Fibroblast of villous mesenchyme (primary cell): Measurements from ENCODE around the gene GLS. TPM values are rescaled to one million over a fixed set of nuclear protein-coding genes. Genes with fewer than 3 reads are reported as not detected.

Source experiments
- DNase-seq: peaks from one replicate; pipeline ENCODE4 v3.0.0-alpha.2; 2010; ENCODE audit warnings: low read depth
- H3K4me3 ChIP-seq: 2 replicates; pipeline ENCODE4 v1.5.1; 2011; ENCODE audit warnings: low read depth, mild to moderate bottlenecking, low read length
- CTCF ChIP-seq: IDR thresholded peaks from 2 replicates; pipeline ENCODE4 v1.5.1; 2012; ENCODE audit warnings: low read depth, mild to moderate bottlenecking, low read length; ENCODE audit not compliant: insufficient read depth
- total RNA-seq: library from RNA; depleted of rRNA; stranded (reverse); fragments of >200 nt; gene quantifications from 2 replicates; pipeline ENCODE4 v1.2.3, GENCODE V29; 2012

The GLS gene
- total RNA-seq, 1 donor = 519 TPM

DNA sequence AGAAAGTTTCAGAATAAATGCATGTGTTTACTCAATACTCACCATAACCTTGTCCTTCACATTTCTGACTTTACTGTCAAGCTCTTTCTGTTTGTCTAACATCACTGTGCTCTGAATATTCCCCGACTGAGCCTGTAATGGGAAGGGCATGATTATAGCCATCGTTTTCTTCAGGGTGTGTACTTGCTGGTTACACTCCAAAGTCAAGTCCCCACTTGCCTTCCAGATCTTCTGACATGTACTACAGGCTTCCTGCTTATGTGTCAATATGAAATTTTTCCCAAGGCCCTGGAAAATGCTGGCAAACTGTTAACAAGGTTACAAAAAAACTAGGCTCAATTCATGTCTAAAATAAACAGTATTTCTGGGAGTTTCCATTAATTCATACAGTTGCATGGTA lies 120.4 kb downstream of the GLS start:
- no peak overlapping the region for H3K4me3 ChIP-seq
- no peak for DNase-seq

DNA sequence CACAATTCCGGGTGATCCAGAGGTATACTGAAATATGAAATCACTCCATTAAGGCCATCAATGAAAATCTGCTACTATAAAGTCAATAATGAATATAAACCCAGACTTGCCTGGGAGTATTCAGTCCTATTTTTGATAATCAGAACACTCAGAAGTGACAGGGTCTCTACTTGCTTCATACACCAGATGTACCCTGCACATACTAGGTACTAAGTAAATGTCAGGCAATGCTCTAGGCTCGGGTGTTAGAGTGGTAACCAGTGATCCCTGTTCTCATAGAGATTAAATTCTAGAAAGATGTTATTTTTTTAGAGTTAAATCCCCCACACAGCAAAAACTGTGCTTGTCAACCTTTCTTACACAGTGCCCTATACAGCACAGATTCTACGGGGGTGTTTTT lies 121.0 kb downstream of the GLS start:
- no peak for DNase-seq
- no peak overlapping the region for H3K4me3 ChIP-seq
- no peak for TF ChIP-seq CTCF

More for the DNA sequence above, 120.4 kb downstream of the GLS start:
- TF ChIP-seq CTCF = no peak

- no peak for DNase-seq
- TF ChIP-seq CTCF = no peak
- no peak overlapping the region for H3K4me3 ChIP-seq
These were observed 123.0 kb downstream of the GLS start for GRCh38 chr2:191003405-191004309.

DNA sequence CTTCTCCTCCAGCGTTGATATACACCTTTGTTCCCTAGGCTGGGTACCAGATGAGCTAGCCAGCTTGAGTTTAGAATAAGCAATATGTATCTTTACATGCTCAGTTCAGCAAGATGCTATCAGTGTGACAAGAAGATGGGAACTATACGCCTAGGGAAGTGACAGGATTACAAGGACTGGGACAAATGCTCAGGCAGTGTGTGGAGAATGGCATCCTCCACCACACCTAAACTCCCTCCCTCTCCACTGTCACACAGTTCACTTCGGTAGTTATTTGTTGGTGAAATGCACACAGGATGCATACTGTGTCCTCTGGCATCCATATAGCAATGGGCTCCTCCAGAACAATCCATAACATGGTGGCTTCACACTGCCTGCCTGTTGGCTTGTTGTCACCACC lies 125.7 kb downstream of the GLS start:
- TF ChIP-seq CTCF = no peak

DNA sequence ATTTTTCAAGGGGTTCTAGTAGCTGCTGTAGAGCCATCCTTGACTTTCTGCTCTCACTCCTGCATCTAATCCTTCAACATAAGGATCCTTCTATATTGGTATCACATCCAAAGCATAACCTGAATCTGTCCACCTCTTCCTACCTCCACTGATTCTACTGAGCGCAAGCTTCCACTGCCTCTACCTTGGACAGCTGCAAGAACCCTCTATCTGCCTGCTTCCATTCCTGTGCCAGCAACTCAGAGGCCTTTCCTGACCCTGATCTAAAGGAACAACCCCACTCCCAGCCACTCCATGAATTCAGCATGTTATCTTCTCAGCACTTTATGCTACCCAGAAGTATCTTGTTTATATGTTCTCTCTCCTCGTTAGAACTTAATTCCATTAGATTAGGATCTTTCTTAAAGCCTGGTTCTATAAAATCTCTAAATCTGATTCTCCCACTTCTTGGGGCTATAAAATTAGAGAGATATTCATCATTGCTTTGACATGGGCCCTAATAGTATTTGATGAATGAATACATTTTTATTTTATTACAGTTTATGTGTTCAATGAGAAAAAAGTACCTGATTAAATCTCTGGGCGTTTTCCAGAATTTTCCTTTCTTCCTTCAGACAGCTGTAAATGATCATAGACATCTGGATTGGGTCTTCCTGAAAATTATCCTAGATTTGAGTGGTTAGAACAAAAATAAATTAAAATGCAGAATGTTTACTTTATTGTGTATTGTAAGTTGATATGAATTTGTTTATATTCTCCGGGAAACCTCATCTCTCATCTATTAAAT lies 126.6 kb downstream of the GLS start:
- TF ChIP-seq CTCF = no peak
- DNase-seq = peak; percentile 22
- H3K4me3 ChIP-seq = no peak overlapping the region

More for the DNA sequence above, 125.7 kb downstream of the GLS start:
- H3K4me3 ChIP-seq = no peak overlapping the region
- DNase-seq = no peak

- DNase-seq = no peak
- H3K4me3 ChIP-seq = no peak overlapping the region
- TF ChIP-seq CTCF = no peak
These were observed 127.7 kb downstream of the GLS start for GRCh38 chr2:191008286-191008685.
